Chondrocyte (in vitro differentiated cells): ENCODE data around the gene DYNLRB2. TPM values are rescaled to one million over a fixed set of nuclear protein-coding genes. Genes with fewer than 3 reads are reported as not detected.

ENCODE experiments used
- DNase-seq: peaks from one replicate; pipeline ENCODE4 v3.0.0; 2021; ENCODE audit warnings: mixed read lengths, low spot score
- H3K27ac Mint-ChIP-seq: one replicate; pipeline ENCODE4 v1.8.0; 2021; ENCODE audit warnings: mild to moderate bottlenecking, moderate library complexity, mixed read lengths; ENCODE audit not compliant: unreplicated experiment
- H3K27me3 Mint-ChIP-seq: 2 replicates; pipeline ENCODE4 v1.8.0; 2021; ENCODE audit warnings: low read depth, mixed read lengths
- H3K36me3 Mint-ChIP-seq: 2 replicates; pipeline ENCODE4 v1.8.0; 2021; ENCODE audit warnings: low read depth, mixed read lengths
- H3K4me1 Mint-ChIP-seq: 2 replicates; pipeline ENCODE4 v1.8.0; 2021; ENCODE audit warnings: low read depth, mild to moderate bottlenecking, mixed read lengths
- H3K4me3 Mint-ChIP-seq: one replicate; pipeline ENCODE4 v1.8.0; 2021; ENCODE audit warnings: mild to moderate bottlenecking, moderate library complexity, mixed read lengths; ENCODE audit not compliant: unreplicated experiment
- H3K9me3 Mint-ChIP-seq: 2 replicates; pipeline ENCODE4 v1.8.0; 2021; ENCODE audit warnings: low read depth, mixed read lengths
- CTCF ChIP-seq: fragments of 200-600 bp; sonication (generic); IDR thresholded peaks from 2 replicates; pipeline ENCODE4 v1.5.0; 2021; ENCODE audit warnings: antibody characterized with exemption, mild to moderate bottlenecking, moderate library complexity
- total RNA-seq: library from RNA; stranded (reverse); gene quantifications from 3 replicates; pipeline ENCODE4 v1.2.1, GENCODE V29; 2021

Gene DYNLRB2
- total RNA-seq, 1 donor from 2014 or later: not detected

GRCh38 chr16:80518436-80518835 lies 22.4 kb upstream of the DYNLRB2 start:
- Mint-ChIP-seq H3K9me3 (no peaks in the 10 kb centered on the region), H3K27ac (no peak overlapping the region), H3K4me1 (no peaks in the 10 kb centered on the region), H3K36me3 (no peaks in the 10 kb centered on the region), H3K27me3 (peaks cover 37% of the 10 kb centered on the region), H3K4me3 (no peak overlapping the region)
- DNase-seq: no peak
- no peak for TF ChIP-seq CTCF

DNA sequence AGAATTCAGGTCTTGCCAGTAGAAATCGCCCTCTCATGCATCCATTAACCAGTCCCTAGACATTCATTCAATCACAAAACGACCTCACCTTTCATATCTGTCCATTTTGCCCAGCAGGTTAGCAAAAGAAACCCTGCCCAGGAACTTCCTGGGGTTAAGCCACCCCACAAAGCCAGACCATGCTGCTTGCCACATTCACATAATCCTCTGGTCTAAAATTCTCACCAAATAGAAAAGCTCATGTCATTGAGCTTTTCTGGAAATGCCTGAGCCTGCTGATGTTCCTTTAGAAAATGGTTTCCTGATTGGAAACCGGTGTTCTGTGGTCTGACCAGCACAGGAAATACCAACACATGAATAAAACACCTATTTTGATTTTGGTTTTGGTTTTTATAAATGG lies 21.6 kb upstream of the DYNLRB2 start:
- Mint-ChIP-seq H3K9me3 (no peaks in the 10 kb centered on the region), H3K27ac (no peak overlapping the region), H3K4me3 (no peak overlapping the region), H3K36me3 (no peaks in the 10 kb centered on the region), H3K4me1 (no peaks in the 10 kb centered on the region), H3K27me3 (peaks cover 43% of the 10 kb centered on the region)
- DNase-seq: no peak
- no peak for TF ChIP-seq CTCF

DNA sequence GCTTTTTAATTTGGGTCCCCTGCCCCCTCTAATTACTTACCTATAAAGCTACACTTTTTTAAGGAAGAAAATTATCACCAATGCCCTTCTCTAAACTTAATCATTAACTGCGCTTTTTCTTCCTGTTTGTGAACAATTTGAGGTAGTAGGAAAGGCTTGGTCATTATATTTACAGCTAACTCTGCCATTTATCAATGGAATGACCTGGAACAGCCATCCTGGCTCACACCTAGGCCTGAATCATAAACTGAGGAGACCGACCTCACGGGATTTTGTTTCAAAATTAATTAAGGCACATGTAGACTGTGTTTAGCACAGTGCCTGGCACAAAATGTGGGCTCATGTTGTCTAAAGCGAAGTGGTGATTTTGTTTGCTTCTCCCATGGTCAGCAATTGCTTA lies 15.4 kb upstream of the DYNLRB2 start:
- peaks cover 54% of the 10 kb centered on the region for H3K27me3 Mint-ChIP-seq
- no peaks in the 10 kb centered on the region for H3K4me1 Mint-ChIP-seq
- no peak for TF ChIP-seq CTCF
- no peak overlapping the region for H3K27ac Mint-ChIP-seq
- H3K36me3 Mint-ChIP-seq: no peaks in the 10 kb centered on the region
- no peak overlapping the region for H3K4me3 Mint-ChIP-seq
- no peak for DNase-seq
- H3K9me3 Mint-ChIP-seq: no peaks in the 10 kb centered on the region

DNA sequence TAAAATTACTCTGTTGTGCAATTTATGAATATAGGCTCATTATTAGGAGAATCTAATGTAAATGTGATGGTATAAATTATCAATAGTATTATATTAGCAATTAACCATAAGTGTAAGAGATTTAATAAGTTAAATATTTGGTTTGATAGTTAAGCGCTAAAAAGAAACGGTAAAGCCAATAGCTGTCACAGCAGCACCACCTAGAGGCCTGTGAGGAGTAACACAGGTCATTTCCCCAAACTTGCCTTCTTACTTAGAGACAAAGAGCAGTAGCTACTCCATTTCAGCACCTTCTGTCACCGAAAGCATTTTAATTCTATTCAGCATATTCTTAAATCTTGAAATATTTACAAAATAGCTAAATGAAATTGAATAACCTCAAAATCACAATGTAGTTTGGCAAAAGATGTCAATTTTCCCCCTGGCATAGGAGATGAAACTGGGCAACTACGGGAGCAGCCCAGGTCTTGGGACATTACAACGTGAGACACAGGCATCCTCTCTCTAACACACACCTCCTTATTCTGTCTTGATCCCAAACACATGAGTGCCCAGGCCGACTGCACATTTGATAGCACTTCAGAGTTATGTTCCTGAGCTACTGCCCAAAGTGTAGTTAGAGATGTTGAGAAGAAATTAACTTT lies 14.3 kb upstream of the DYNLRB2 start:
- no peak for DNase-seq
- Mint-ChIP-seq H3K4me1 (no peaks in the 10 kb centered on the region), H3K9me3 (no peaks in the 10 kb centered on the region), H3K36me3 (no peaks in the 10 kb centered on the region), H3K27ac (no peak overlapping the region), H3K27me3 (peaks cover 57% of the 10 kb centered on the region), H3K4me3 (no peak overlapping the region)
- peak; percentile 97 for TF ChIP-seq CTCF

DNA sequence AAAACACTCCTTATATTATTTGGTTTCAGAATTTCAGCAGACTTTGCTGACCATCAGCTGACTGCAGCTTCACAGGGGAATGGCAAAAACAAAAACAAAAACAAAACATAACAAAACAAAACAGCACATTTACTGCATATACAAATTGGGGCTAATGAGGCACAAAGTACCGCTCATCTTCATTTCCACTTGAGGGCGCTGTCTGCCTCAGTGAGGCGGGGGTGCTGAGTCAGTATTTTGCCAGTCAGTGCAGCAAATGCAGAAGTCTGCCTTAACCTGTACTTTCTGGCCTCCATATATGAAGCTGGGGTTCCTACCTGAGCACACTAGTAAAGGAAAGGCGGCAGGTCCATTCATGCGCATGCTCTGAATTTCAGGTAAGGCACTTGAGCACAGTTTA lies 13.5 kb upstream of the DYNLRB2 start:
- Mint-ChIP-seq H3K9me3 (no peaks in the 10 kb centered on the region), H3K27ac (no peak overlapping the region), H3K27me3 (peaks cover 58% of the 10 kb centered on the region), H3K36me3 (no peaks in the 10 kb centered on the region), H3K4me1 (no peaks in the 10 kb centered on the region), H3K4me3 (no peak overlapping the region)
- DNase-seq: no peak
- peak; percentile 31 for TF ChIP-seq CTCF
